Right lobe of liver (tissue), 6 donors: ENCODE results near the gene BAZ1B. TPM values are rescaled to one million over a fixed set of nuclear protein-coding genes. Genes with fewer than 3 reads are reported as not detected.
A peak's percentile ranks its signal among the peaks of the same experiment; 100 is the strongest.
"Not testable (repeated sequence)": the region's sequence is repeated elsewhere in the genome, so short reads cannot be mapped to it uniquely, and the experiment has no call there.

ENCODE experiments used
- ATAC-seq, 4 donors: fragments of 200-7000 bp; cut with Tn5 transposase; one replicate each; pipeline ENCODE4 v1.9.1; 2020; ENCODE audit warnings: mild to moderate bottlenecking in 4 of 4, moderate library complexity in 4 of 4
- DNase-seq, 3 donors: peaks; one replicate each; pipeline ENCODE4 v3.0.0-alpha.2; 2020
- H3K27ac ChIP-seq, 3 donors: fragments of 200-600 bp; one replicate each; pipeline ENCODE4 v1.8.0; 2022
- H3K27me3 ChIP-seq, 2 donors: fragments of 200-600 bp; one replicate each; pipeline ENCODE4 v1.8.0; 2022
- H3K36me3 ChIP-seq, 4 donors: fragments of 200-600 bp; sonication (generic) in 1 of 4; one replicate each; pipeline versions ENCODE4 v1.5.1 to v1.8.0; 2017 to 2022; ENCODE audit warnings: control low read depth in 1 of 4
- H3K4me1 ChIP-seq, 4 donors: fragments of 200-600 bp; sonication (generic) in 1 of 4; one replicate each; pipeline versions ENCODE4 v1.5.1 to v1.8.0; 2017 to 2022; ENCODE audit warnings: control low read depth in 1 of 4
- H3K4me3 ChIP-seq, 3 donors: fragments of 200-600 bp; one replicate each; pipeline ENCODE4 v1.8.0; 2022
- H3K9me3 ChIP-seq, 4 donors: fragments of 200-600 bp; sonication (generic) in 1 of 4; one replicate each; pipeline versions ENCODE4 v1.5.1 to v1.8.0; 2017 to 2022; ENCODE audit warnings: control low read depth in 1 of 4
- POLR2A ChIP-seq: fragments of 450-650 bp; IDR thresholded peaks from one replicate; pipeline ENCODE4 v1.6.1; 2017; ENCODE audit warnings: antibody characterized with exemption, mild to moderate bottlenecking
- WGBS: methylation state at CpG from one replicate; pipeline ENCODE4 v1.1.6; 2018; ENCODE audit warnings: low coverage, low lambda C conversion rate; ENCODE audit not compliant: insufficient coverage; ENCODE audit errors: missing lambda C conversion rate; 5-methylcytosine and 5-hydroxymethylcytosine counted together
- intact Hi-C, 2 donors: fragments of 100-400 bp; cut with DNase I; formaldehyde crosslinking; loops; one replicate each; pipeline versions ENCODE4 v1.11.2 to v1.14.1; 2022
- total RNA-seq, 6 experiments: library from RNA; depleted of rRNA in 2 of 6; stranded (reverse); fragments of >200 nt in 2 of 6; fragmentation: NEBNext Ultra II Directional in 3 of 6; extraction: Animal tissue kit (Norgen Biotek cat#: 25700) in 3 of 6; gene quantifications; one replicate each; pipeline versions ENCODE4 v1.1.0 to v1.2.4, GENCODE V29; 2016 to 2023
- TF ChIP-seq, protein P1 (sequence below), 4 donors: fragments of 200-600 bp in 3 of 4; fragments of 450-650 bp in 1 of 4; IDR thresholded peaks; one replicate each; pipeline versions ENCODE4 v1.5.1 to v1.8.0; 2016 to 2022; ENCODE audit warnings: antibody characterized with exemption in 4 of 4, mild to moderate bottlenecking in 2 of 4
- donor health status: DM: no; HTN: yes; CAD: no.
- donor health status: DM: no; HTN: no; CAD: no.
- donor health status: DM: no; HTN: no; CAD: no.
- donor health status: DM: no; HTN: yes; CAD: no.
- donor health status: DM: no; HTN: yes; CAD: no.

BAZ1B gene
- total RNA-seq, 6 experiments from 2014 or later = 19.3 to 26.2 (median 25.0) TPM

DNA sequence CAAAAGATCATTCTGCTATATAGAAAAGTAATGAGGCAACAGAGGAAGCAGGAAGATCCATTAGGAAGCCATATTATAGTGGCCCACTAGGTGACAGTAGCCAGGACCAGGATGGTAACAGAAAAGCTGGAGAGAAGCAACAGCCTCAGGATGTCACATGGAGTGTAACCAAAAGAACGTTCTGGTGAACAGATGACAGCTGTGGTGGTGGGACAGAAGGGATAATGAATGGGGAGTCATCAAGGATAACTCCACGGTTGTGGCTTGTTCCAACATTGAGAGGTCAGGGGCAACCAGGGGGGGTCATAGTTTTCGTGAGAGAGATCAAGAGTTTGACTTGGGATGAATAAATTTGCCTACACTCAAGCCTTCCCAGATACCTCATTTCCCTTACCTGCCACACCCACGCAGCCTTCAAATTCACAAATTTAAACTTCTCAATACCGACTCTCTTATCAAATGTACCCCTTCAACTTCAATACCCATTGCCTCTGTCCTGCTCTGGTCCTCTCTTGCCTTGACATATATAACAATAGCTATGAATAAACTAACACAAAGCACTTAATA lies 47.0 kb upstream of the BAZ1B start:
- Histone ChIP-seq H3K27ac (no peak overlapping the region), H3K36me3 (peaks cover 0 to 45% (median 32%) of the 10 kb centered on the region in 4 donors), H3K27me3 (no peaks in the 10 kb centered on the region), H3K4me3 (no peak overlapping the region), H3K9me3 (no peaks in the 10 kb centered on the region), H3K4me1 (no peaks in the 10 kb centered on the region)
- DNase-seq = no peak
- no peak for ATAC-seq
- intact Hi-C loops = no loop called here
- TF ChIP-seq, protein P1, sequence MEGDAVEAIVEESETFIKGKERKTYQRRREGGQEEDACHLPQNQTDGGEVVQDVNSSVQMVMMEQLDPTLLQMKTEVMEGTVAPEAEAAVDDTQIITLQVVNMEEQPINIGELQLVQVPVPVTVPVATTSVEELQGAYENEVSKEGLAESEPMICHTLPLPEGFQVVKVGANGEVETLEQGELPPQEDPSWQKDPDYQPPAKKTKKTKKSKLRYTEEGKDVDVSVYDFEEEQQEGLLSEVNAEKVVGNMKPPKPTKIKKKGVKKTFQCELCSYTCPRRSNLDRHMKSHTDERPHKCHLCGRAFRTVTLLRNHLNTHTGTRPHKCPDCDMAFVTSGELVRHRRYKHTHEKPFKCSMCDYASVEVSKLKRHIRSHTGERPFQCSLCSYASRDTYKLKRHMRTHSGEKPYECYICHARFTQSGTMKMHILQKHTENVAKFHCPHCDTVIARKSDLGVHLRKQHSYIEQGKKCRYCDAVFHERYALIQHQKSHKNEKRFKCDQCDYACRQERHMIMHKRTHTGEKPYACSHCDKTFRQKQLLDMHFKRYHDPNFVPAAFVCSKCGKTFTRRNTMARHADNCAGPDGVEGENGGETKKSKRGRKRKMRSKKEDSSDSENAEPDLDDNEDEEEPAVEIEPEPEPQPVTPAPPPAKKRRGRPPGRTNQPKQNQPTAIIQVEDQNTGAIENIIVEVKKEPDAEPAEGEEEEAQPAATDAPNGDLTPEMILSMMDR (IDR thresholded peaks at IDR 0.05) = no peak
- TF ChIP-seq POLR2A = no peak
- 82% methylated on average over 4 of the region's 5 CpGs for WGBS

DNA sequence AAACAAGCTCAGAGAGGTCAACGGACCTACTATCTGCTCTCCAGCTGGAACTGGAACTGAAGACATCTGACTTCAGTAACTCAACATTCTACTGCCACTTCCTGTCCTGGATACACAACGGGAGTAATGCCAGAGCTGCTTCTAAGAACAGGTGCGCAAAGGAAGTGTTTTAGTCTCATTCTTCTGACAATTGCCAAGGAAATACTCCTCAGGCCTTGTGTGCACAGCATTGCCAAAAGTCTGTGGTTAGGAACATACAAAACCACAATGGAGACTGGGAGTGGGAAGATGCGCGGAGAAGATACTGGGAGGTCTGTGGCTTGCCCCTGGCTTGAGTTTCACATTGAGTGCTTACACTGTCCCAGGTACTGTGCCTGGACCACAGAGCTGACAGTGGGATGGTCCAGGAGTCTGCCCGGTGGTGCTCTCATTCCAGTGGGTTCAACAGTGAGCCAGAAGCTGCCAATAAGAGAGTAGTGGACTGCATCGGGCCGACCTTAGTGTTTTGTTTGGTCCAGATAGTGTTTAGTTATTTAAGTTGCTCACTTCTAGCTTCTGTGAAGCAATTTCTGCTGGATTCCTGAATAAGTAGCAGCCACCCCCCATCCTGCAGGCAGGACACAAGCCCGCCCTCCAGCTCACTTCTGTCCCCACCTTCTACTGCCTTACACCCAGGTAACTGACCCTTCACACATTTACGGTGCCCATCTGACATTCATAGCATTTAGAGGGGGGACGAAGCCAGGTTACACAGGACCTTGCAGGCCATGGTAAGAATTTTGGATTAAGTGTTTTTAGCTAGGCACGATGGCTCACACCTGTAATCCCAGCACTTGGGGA lies 46.0 kb upstream of the BAZ1B start:
- no peaks in the 10 kb centered on the region for H3K9me3 ChIP-seq
- intact Hi-C loops = no loop called here
- TF ChIP-seq, protein P1 (IDR thresholded peaks at IDR 0.05) = no peak
- TF ChIP-seq POLR2A = no peak
- H3K4me1 ChIP-seq = no peaks in the 10 kb centered on the region
- 78% methylated on average over 6 of the region's 12 CpGs for WGBS
- peaks cover 0 to 34% (median 23%) of the 10 kb centered on the region in 4 donors for H3K36me3 ChIP-seq
- no peak overlapping the region for H3K27ac ChIP-seq
- DNase-seq (no peak), ATAC-seq (peak in 1 of 4 donors; percentile 5)
- no peaks in the 10 kb centered on the region for H3K27me3 ChIP-seq
- H3K4me3 ChIP-seq = no peak overlapping the region

- intact Hi-C loops = no loop called here
- DNase-seq (no peak), ATAC-seq (no peak)
- WGBS = 88% methylated on average over 1 of the region's 4 CpGs
- TF ChIP-seq, protein P1 (IDR thresholded peaks at IDR 0.05) = no peak
- TF ChIP-seq POLR2A = no peak
- no peak overlapping the region for H3K4me3 ChIP-seq
- H3K4me1 ChIP-seq = no peaks in the 10 kb centered on the region
- no peak overlapping the region for H3K27ac ChIP-seq
- no peaks in the 10 kb centered on the region for H3K27me3 ChIP-seq
- peaks cover 0 to 25% (median 16%) of the 10 kb centered on the region in 4 donors for H3K36me3 ChIP-seq
- no peaks in the 10 kb centered on the region for H3K9me3 ChIP-seq
Observed at GRCh38 chr7:73567140-73567539, 45.0 kb upstream of the BAZ1B start.

GRCh38 chr7:73566431-73566830 lies 44.3 kb upstream of the BAZ1B start:
- H3K27ac ChIP-seq, DNase-seq, intact Hi-C loops, H3K9me3 ChIP-seq, H3K27me3 ChIP-seq, H3K4me1 ChIP-seq: not testable (repeated sequence)
- ATAC-seq = peak in 2 of 4 donors; percentile 5 to 9
- H3K4me3 ChIP-seq = peak overlapping the region; percentile 38 to 44 (median 41)
- peaks cover 0 to 18% (median 12%) of the 10 kb centered on the region in 4 donors for H3K36me3 ChIP-seq

DNA sequence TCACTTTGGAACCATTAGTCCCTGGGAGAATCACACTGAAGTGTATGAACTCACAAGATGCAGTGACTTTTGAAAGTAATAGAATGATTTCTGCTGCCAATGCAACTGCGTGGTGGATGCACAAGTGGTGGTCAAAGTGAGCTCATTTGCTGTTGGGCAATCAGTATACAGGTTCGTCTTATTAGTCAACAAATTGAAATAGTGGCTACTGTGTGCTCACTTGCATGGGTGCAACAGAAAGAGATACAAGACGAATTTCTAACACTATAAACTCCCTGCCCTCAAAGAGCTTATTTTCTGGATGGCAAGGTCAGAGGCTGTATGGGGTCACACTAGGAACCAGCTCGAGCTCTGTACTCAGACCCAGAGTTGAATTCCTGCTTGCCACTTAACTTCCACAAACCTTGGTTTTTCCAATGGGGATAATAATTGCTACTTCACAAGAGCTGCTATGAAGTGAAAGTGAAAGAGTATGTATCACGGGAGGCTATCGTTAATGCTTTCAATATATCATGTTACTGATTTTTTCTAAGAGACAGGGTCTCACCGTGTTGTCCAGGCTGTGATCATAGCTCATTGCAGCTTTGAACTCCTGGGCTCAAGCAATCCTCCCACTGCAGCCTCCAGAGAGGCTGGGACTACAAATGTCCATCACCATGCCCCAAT lies 43.7 kb upstream of the BAZ1B start:
- no peak overlapping the region for H3K27ac ChIP-seq
- no peaks in the 10 kb centered on the region for H3K4me1 ChIP-seq
- peaks cover 0 to 12% (median 8%) of the 10 kb centered on the region in 4 donors for H3K36me3 ChIP-seq
- 20% methylated on average over 6 of the region's 7 CpGs for WGBS
- H3K9me3 ChIP-seq = no peaks in the 10 kb centered on the region
- intact Hi-C loops = no loop called here
- no peak for DNase-seq
- peak overlapping the region; percentile 38 to 44 (median 41) for H3K4me3 ChIP-seq
- peak; percentile 47 to 70 (median 66) for ATAC-seq
- no peaks in the 10 kb centered on the region for H3K27me3 ChIP-seq
- TF ChIP-seq, protein P1 (IDR thresholded peaks at IDR 0.05) = no peak
- no peak for TF ChIP-seq POLR2A
